Measurements from ENCODE around the gene PDE4D. TPM values are rescaled to one million over a fixed set of nuclear protein-coding genes. Genes with fewer than 3 reads are reported as not detected.

Gene PDE4D
- total and polyA plus RNA-seq, 2 of the 4 experiments (the other 2 are of a cell fraction): 1.4 to 7.9 TPM

DNA sequence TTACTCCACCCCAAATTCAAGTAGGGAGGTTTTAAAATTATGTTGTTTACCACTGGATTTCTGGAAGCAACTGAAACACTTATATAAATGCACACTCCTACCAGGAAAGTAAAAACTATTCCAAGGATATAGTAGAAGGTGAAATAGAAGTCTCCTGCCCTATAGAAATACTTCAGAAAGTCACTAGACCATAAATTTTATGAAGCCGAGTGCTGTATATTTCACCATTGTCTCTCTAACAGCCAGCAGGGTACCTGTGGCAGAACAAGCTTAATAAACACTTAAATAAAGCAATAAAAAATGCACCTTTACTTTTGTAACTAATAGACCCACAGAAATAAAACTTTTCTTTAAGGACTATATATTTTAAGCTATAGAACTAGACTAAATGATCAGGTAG is 631.6 kb downstream of the PDE4D start:
- in situ Hi-C loops (cut with MboI; ENCODE audit: low sequenced_read_pairs) (no loop called here), intact Hi-C loops (cut with micrococcal nuclease) (no loop called here), dilution Hi-C loops (cut with HindIII; ENCODE audit: low sequenced_read_pairs, unreplicated experiment) (no loop called here)
- no CpG with 5 or more reads among the region's 1 CpG for WGBS, 2 experiments (ENCODE audit: extremely low coverage in 2 of 2, insufficient read length in 1 of 2)
- Histone ChIP-seq H3K9me3 (ENCODE audit: control insufficient read depth, insufficient read depth, low read length) (no peaks in the 10 kb centered on the region), H3K4me2 (ENCODE audit: low read depth, low read length) (no peak overlapping the region), H3K14ac (replicated peaks; ENCODE audit: low read depth, low read length) (no peak overlapping the region), H2AK5ac (ENCODE audit: low read depth, low read length) (no peak overlapping the region), H3K18ac (ENCODE audit: low read depth, low read length) (no peak overlapping the region), H2BK15ac (ENCODE audit: low read depth, low read length) (no peak overlapping the region), H2BK20ac (ENCODE audit: low read depth, low read length) (no peak overlapping the region), H3K9me1 (ENCODE audit: insufficient read depth, low read length) (no peaks in the 10 kb centered on the region), H2AFZ (replicated peaks; ENCODE audit: low read length, poor library complexity) (no peak overlapping the region), H4K5ac (ENCODE audit: low read depth, low read length) (no peak overlapping the region), H3K27me3 (ENCODE audit: control insufficient read depth, insufficient read depth, low read length) (no peaks in the 10 kb centered on the region), H3K4ac (ENCODE audit: low read depth, low read length) (no peak overlapping the region), H3K23ac (ENCODE audit: low read depth, low read length) (no peak overlapping the region), H2BK120ac (ENCODE audit: low read depth, low read length) (no peak overlapping the region), H3K4me3 (ENCODE audit: insufficient read depth, low read depth, low read length) (no peak overlapping the region), H3K79me1 (ENCODE audit: low read depth in 1 of 2, low read length in 2 of 2) (no peaks in the 10 kb centered on the region), H3K4me1 (ENCODE audit: control insufficient read depth, insufficient read depth, low read length) (no peaks in the 10 kb centered on the region), H2BK5ac (ENCODE audit: low read depth, low read length, poor library complexity, severe bottlenecking) (no peak overlapping the region), H3K36me3 (ENCODE audit: control insufficient read depth, insufficient read depth, low read length) (no peaks in the 10 kb centered on the region), H4K20me1 (ENCODE audit: insufficient read depth, low read length) (no peaks in the 10 kb centered on the region), H4K91ac (ENCODE audit: insufficient read depth, low read depth, low read length) (no peak overlapping the region), H3K27ac (ENCODE audit: insufficient read depth, low read length) (no peak overlapping the region), H4K8ac (ENCODE audit: low read depth in 2 of 2, low read length in 2 of 2) (no peak overlapping the region), H3K56ac (ENCODE audit: extremely low read depth, insufficient read depth, low read length) (no peak overlapping the region), H2AK9ac (replicated peaks; ENCODE audit: low read depth, low read length, poor library complexity) (no peak overlapping the region), H3K9ac (ENCODE audit: low read depth, low read length) (no peak overlapping the region)
- no TSS peak for BruUV-seq (replicated peaks)
- DNase-seq (no peak), ATAC-seq (ENCODE audit: low read depth) (no peak)
- ChIA-PET POLR2A (ENCODE audit: unreplicated experiment) (interaction anchor here (0.6 kb wide), 1 partner anchor 9 kb away, joined by 3 read pairs; no protein-coding TSS in a partner anchor), CTCF (no interaction called here)
- TF ChIP-seq RAD21 (IDR thresholded peaks at IDR 0.05; ENCODE audit: low read length) (no peak), CHD1 (IDR thresholded peaks at IDR 0.05; ENCODE audit: low read depth, low read length) (no peak), RFX5 (IDR thresholded peaks at IDR 0.05; ENCODE audit: low read depth, low read length) (no peak), MAFK (IDR thresholded peaks at IDR 0.05; ENCODE audit: low read depth, low read length) (no peak), FOS (IDR thresholded peaks at IDR 0.05; ENCODE audit: low read depth, low read length) (no peak), MAZ (IDR thresholded peaks at IDR 0.05; ENCODE audit: borderline replicate concordance, low read depth, low read length) (no peak), BHLHE40 (IDR thresholded peaks at IDR 0.05; ENCODE audit: low read depth, low read length) (no peak)
- TF ChIP-seq, protein P1, sequence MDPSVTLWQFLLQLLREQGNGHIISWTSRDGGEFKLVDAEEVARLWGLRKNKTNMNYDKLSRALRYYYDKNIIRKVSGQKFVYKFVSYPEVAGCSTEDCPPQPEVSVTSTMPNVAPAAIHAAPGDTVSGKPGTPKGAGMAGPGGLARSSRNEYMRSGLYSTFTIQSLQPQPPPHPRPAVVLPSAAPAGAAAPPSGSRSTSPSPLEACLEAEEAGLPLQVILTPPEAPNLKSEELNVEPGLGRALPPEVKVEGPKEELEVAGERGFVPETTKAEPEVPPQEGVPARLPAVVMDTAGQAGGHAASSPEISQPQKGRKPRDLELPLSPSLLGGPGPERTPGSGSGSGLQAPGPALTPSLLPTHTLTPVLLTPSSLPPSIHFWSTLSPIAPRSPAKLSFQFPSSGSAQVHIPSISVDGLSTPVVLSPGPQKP (IDR thresholded peaks at IDR 0.05; ENCODE audit: borderline replicate concordance, low read depth, low read length): no peak

Measured in IMR-90 (cell line).